Stimulated activated CD8-positive, alpha-beta memory T cell treated with anti-CD3 and anti-CD28 coated beads, Interleukin-4, amount 100 ng/mL, for 4 hours (primary cell): ENCODE measurements around the gene OTC.

Experiments used
- DNase-seq, 2 donors: peaks; one replicate each; pipeline ENCODE4 v3.0.0-alpha.2; 2020; ENCODE audit warnings: low read depth in 2 of 2, low spot score in 1 of 2

Gene OTC

DNA sequence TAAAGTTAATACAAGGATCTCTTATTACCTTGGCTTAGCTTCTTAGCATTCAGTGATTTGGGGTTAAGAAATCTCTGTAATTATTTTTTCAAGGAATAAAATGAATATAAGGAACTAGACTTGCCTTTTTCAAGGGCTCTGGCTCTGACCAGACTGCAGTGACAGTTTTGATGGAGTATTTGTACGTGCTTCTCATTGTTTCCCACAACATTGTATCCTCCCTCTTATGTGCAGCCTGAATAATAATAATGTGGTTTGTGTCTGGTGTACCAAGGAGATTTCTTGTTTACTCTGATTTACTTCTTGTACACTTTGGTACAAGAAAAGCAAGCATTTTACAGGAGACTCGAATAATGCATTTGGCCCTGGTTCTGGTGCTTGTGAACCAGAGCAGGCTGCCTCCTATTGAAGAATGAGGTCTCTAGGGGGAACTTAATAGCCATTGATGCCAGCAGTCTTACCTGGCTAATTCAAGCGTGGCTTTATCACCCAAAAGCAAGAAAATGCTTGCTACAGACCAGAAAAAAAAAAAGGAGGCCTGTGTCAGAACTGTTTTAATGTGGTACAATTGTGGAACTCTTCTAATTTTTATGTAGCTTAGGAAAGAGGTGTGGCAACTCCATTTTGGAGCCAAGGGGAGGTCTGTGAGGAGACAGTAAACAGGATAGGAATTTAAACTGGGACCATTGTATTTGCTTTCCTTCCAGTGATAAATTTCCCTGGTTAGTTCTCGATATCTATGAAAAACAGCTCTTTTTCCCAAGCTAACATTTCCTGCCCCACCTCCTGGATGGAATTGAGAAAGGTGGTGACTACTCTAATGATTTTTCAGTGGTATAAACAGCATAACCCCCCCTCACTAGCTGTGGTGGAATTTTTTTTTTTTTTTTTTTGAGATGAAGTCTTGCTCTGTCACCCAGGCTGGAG, 5.6 kb downstream of the OTC start:
- DNase-seq: no peak

DNA sequence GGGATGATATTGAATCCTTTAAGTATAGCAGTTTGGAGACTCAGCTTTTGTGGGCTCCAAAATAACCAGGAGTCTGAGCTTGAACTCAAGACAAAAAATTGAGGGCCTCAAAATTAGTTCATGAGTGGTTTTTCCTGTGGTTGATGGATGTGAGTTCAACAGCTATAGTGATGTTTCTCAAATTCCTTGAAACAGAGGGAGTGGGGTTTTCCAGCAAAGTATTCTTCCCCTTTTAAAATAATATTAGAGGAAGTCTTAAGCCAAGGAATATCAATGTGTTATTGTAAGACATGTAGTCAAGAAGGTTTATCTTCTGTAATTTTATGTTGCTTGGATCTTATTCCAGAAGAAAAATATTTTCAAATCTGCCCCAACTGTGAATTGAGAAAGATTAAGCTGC, 10.6 kb downstream of the OTC start:
- no peak for DNase-seq

DNA sequence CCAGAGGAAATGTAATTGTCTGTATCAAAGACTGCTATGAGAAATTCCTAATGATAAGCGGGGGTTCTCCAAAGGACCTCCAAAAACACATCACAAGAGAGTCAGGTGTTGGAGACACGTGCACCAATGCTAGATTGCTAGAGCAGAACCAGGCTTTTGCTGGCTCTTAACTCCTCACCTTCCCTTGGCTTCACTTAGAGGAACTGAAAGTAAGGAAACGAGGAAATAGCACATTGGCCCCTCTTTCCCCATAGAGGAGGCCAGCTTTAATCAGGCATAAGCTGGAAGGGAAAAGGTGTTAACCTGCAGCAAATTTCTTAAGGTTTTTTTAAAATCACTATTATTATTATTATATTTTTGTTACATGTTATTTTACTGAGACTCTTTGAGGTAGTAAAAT, 13.6 kb downstream of the OTC start:
- no peak for DNase-seq

DNA sequence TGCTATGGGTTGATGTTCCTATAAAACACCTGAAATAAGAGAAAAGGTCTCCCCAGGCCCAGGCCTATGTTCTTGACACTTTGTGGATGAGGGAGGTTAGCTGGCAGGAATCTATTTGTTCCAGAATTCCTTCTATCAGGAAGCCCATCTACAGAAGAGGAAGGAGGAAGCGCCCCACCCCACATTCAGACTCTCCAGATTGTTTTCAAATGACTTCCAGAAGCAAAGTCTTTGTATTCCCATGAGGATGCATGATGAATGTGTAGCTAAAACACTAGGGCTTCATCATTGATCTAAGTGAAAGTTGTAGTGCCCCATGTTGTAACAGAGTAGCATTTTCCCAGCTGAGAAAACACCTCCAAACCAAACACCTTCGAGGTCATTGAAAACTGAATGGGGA, 16.4 kb downstream of the OTC start:
- DNase-seq: no peak

DNA sequence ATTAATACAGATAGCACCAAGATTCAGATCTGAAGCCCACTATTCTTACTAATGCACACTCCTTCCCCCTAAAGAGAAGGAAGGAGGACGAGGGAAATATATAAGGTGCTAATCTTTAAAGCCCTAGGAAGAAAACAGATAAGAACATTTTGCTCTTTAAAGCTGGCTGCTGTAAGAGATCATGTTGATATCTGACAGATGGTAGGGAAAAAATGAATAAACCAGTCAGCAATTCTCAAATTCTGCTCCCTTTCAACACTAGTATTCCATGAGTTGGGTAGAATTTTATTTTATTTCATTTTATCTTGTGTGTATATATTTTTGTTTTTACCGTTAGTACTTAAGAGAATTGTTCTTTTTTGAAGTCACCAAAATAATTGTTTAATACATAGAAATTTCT, 19.2 kb downstream of the OTC start:
- DNase-seq: no peak

DNA sequence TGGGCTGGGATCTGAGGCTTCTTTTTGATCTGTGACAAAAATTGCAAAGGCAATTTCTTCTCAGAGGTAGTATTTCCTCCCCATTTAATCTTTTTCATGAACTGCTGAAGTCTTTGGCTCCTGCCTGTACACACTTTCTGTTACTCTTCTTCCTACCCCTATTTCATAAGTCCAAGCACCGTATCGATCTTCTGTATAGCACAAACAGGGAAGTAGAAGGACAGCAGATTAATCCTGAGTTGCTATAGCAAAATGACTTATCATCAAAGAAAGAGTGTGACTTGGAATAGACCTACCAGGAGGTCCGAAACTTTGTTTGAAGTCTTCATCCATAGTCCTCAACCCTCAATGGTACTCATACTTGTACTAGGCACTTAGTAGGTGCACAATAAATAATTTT, 22.0 kb downstream of the OTC start:
- DNase-seq: no peak

DNA sequence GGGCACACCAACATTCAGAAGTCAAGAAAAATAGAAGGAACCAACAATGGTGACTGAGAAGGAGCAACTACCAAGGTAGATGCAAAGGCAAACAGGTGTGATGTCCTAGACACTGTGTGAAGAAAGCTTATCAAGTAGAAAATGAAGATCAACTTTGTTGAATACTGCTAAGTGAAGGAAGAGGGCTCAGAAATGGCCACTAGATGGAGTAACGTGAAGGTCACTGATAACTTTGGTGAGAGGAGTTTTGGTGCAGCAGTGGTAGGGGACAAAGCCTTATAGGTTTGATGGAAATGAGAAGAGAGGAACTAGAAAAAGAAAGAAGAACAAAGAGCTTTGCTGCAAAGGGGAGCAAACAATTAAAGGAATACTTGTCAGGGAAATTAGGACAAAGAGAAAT, 23.5 kb downstream of the OTC start:
- DNase-seq: no peak

DNA sequence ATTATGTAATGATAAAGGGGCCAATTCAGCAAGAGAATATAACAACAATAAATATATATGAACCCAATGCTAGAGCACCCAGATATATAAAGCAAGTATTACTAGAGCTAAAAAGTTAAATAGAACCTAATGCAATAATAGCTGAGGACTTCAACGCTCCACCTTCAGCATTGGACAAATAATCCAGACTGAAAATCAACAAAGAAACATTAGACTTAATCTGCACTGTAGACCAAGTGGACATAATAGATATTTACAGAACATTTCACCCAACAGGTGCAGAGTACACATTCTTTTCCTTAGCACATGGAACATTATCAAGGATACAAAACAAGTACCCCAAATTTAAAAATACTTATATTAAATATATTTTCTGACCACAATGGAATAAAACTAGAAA, 24.3 kb downstream of the OTC start:
- no peak for DNase-seq

DNA sequence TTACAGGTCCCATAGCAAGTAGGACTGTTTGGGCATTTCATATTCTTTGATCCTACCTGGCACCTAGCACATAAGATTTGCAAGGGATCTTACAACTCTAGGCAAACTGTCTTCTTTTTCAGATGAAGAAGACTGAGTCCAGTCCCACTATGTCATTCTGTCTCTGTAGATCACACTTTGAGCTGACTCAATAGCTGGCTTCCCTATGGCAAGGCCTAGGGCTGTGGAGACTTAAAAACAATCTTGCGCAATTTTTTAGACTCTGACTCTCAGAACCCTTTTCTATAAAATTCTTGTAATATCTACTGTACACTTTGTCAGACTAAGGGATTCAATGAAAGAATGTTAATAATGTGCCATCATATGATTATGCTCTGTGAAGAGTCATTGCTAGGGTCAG, 26.7 kb downstream of the OTC start:
- no peak for DNase-seq

DNA sequence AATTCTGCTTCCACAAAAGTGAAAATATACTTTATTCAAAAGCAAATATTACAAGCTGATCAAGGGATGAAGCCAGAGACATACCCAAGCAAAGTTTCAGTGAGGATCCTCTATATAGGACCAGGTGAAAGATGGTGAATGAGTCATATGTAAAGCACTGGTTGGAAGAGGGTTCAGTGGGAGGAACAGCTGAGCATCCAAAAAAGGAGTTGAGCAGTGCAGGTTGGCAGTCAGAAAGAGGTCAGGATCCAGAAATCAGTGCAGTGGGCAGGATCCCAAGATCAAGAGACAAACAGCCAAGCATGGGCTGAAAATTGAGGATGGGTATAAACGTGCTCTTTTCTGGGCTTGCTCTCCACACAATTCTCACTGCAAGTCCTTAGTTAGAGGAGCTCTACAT, 30.3 kb downstream of the OTC start:
- no peak for DNase-seq

DNA sequence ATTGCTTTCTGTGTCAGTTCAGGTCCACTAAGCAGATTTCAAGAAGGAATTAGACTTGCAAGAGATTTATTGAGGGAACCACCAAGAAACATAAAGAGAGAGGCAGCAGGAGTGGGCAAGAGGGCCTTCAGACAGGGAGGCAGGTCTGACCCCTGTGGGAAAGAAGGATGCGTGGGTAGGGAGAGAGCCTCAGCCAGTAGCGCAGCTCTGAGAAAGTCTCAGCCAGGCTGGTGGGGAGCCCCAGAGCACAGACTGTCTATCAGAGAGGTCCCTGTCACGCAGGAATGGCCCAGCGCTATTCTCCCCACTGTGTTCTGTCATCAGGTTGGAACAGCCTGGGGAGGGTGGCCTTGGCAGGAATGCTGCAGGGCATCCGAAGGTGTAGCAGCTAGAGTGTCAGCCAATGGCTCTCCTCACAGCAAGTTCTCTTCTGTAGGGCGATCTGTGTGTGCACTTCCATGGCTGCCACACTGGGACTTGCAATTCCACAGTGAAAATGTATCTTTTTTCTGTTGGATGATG, 48.0 kb downstream of the OTC start:
- DNase-seq: no peak

DNA sequence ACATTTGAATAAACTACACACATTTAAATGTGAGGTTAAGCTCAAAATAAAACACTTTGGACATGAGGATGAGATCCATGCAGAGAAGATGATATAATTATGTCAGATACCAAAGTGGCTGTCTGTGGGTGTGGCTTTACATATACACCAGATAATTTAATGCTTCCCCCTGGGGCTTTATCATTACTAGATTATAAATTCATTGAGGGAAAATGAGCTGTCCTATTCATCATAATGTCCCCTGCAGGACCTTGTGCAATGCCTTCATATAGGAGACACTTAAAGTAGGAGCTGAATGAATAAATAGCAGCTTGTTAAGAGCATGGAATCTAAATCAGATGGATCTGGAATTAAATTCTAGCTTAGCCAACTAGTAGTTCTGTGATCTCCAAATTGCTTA, 49.7 kb downstream of the OTC start:
- no peak for DNase-seq

DNA sequence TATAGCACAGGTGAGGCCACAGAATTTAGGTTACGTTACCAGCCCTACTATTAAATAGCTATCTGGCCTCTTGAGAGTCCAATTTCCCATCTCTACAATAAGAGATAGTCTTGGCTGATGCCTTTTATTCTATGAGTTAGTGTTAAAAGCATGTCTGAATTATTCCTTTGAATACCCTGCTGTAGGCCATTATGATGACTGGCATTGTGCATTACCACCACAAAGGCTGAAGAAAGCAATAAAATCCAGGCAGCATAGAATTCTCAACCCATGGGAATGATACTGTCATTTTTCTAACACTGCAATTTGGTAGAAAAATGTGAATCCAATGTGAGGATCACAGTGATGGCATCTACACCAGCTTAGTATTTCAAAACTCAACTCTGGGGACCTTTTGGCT, 51.4 kb downstream of the OTC start:
- DNase-seq: no peak

DNA sequence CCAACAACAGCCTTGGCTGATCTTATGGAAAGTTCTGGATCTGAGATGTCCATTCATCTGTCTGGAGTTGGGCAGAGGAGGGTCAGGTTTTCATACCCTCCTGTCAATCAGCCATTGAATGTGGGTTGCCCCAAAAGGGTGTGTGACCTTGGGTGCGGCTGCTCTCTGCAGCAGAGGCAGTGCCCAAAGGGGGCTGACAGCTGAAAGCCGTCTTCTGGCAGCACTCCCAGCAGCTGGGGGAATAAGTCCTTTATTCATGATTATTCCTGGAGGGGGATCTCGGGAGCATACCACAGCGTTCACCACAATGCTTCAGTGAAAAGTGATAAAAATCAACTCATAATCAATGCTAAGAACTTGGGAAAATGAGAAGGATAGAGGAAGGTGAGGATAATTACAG, 54.7 kb downstream of the OTC start:
- DNase-seq: no peak

DNA sequence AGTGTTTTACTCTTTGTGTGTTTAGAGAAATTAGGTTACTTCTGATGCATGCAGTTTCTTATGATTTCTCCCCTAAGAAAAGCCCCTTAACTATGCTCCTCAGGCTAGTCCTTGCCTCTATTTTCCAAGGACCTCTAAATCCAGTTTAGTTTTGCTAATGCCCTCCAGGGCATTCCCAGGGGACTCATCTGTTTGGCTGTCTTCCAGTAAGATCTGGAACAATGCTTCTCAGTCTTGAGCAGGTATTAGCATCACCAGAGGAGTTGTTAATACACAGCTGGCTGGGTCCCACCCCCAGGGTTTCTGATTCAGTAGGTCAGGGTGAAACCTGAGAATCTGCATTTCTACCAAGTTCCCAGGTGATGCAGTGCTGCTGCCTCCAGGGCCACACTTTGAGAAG, 56.9 kb downstream of the OTC start:
- DNase-seq: no peak

DNA sequence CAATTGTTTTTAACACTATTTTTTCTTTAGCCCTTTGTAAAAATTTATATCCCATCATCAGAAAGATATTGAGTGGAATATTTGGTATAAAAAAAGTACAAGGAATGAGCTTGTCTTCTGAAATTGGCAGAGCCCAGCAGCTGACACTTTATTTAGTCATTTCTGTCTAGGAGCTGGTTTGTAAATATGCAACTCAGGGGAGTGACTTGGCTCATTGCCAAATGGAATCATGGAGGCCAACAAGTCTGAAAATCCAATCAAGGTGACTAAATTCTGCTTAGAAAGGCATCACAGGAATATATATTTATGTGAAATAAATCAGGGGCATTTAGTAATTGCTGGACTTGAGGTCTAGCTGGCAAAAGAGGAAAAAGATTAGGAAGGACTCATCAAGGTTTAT, 74.4 kb downstream of the OTC start:
- DNase-seq: no peak

DNA sequence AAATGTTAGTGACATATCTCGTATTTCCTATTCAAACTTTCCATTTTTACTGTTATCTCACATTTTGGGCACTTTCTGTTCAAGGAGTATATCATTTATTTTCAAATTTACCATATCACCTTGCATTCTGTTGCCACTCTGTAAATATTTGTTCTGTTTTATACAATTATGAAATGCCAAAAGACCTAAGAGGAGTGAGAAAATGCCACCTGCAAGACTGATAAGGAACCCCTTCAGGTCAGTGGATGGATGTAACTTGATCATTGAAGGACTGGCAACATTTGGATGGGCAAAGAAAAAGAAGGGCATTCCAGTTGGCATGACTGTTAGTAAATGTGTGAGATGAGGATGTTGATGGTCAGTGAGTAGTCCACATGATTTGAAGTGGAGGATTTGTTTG, 79.1 kb downstream of the OTC start:
- no peak for DNase-seq

DNA sequence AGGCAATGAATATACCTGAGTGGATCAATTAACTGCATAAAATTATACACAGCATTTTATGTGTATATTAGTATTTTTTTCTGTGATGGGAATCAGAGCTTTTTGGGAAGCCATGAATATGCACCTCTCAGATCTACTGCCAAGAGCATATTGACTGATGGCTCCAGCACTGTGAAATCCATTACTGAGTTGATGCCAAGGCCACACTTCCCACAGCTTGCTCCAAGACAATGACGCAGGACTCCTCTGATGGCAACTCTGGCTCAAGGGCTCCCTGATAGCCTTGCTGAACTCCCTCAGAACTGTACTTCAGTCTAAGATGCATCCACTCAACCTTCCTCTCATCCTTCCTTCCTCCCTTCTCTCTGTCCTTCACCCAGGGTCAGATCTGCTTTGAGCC, 82.7 kb downstream of the OTC start:
- DNase-seq: no peak

DNA sequence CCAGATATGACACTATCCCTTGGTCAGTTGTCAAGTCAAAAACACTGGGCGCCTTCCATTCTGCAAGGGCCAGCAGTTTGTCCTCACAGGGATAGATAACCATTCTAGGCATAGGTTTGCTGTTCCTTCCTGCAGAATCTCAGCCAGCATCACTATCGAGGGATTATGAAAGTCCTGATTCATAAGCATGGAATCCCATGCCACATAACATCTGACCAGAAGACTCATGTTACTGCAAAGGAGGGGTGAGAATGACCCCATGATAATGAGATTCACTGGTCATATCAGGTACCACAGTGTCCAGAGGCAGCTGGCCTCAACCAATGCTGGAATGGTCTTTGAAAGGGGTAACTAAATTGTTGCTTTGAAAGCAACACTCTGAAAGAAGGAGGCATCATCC, 84.7 kb downstream of the OTC start:
- no peak for DNase-seq

DNA sequence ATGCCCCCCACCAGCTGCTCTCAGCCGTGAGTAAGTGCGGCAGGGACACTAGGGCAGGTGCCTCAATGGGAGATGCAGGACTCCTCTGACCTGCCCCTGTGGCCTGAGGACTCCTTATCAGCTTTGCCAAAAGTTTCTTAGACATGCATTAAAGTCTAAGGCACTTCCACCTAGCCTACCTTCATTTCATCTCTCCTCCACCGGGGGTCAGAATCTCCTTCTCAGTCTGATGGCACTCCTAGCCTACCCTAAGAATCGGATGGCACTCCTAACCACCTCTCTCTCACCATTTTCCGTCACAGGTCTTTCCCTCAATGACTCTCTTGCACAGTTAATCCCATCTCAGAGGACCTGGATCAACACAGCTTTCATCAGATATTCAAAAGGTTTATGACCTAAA, 85.9 kb downstream of the OTC start:
- no peak for DNase-seq

DNA sequence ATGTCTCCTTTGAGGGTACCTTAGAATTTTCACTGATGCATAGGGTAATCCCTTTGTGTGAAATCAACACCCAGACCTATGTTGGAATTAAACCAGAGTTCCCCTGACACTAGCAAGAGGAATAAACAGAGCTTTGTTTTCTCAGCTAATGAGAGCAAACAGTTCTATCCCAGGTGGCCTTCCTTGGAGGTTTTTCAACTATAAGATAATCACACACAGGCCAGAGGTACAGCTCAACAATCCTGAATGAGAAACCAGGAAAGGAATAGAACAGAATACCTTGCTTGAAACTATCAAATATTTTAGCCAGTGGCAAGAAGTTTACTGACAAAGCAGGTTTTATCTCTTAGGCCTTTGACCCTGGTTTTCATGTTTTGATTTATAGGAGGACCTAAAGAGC, 100.2 kb downstream of the OTC start:
- DNase-seq: no peak

DNA sequence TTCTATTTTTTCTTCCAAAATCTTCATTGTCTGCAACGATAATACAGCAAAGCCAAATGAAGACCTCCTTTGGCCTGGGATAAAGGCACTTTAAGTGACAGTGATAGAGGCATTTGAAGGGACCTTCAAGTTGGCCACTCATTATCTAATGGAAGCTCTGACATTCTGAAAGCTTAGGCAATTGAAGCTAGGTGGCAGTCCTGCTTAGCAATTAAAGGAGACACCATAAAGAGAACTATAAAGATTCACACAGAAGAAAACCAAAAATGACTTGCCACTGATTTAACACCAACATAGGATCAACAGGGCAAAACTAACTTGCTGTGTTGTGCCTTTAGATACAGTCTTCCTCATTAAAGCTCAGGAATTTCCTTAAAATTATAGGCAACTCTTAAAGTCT, 105.7 kb downstream of the OTC start:
- DNase-seq: no peak

DNA sequence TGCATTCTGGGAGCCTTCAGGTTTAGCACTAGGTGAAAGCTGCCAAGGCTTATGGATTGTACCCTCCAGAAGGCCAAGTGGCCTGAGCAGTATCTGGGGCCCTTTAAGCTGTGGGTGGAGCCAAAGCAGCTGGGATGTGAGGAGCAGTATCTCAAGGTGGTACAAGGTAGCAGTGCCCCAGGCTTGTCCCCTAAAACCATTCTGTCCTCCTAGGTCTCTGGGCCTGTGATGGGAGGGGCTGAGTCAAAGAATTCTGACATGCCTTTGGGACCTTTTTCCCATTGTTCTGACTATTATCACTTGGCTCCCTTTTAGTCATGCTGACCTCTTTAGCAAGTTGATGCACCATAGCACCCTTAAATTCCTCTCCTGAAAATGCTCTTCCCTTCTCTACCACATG, 109.9 kb downstream of the OTC start:
- DNase-seq: no peak
